Large intestine (tissue), 3 donors: Measurements from ENCODE around the gene EIF4A3. TPM values are rescaled to one million over a fixed set of nuclear protein-coding genes. Genes with fewer than 3 reads are reported as not detected.

ENCODE experiments used
- DNase-seq, 2 donors: peaks; one replicate each; pipeline versions ENCODE4 v3.0.0 to v3.0.0-alpha.2; 2013
- H3K27ac ChIP-seq: one replicate; pipeline ENCODE4 v1.5.1; 2013; ENCODE audit warnings: low read length
- H3K27me3 ChIP-seq: 2 replicates; pipeline ENCODE4 v1.6.1; 2013; ENCODE audit warnings: low read length; ENCODE audit not compliant: control insufficient read depth, insufficient read depth
- H3K36me3 ChIP-seq: 2 replicates; pipeline ENCODE4 v1.6.1; 2013; ENCODE audit warnings: low read length; ENCODE audit not compliant: control insufficient read depth, insufficient read depth
- H3K4me1 ChIP-seq: one replicate; pipeline ENCODE4 v1.6.1; 2013; ENCODE audit warnings: low read length; ENCODE audit not compliant: control insufficient read depth, insufficient read depth
- H3K4me3 ChIP-seq: one replicate; pipeline ENCODE4 v1.5.1; 2013; ENCODE audit warnings: low read length
- H3K9me3 ChIP-seq: one replicate; pipeline ENCODE4 v1.6.1; 2013; ENCODE audit warnings: mild to moderate bottlenecking, low read depth, low read length, moderate library complexity; ENCODE audit not compliant: control insufficient read depth
- WGBS: methylation state at CpG from one replicate; pipeline ENCODE4 v1.1.5; 2013; ENCODE audit warnings: low lambda C conversion rate; ENCODE audit not compliant: insufficient coverage; 5-methylcytosine and 5-hydroxymethylcytosine counted together
- polyA plus RNA-seq: library from polyadenylated mRNA; unstranded; fragments of 120-200 nt; gene quantifications from one replicate; pipeline ENCODE4 v1.2.1, GENCODE V29; 2013

EIF4A3 gene
- polyA plus RNA-seq, 1 donor = 95.0 TPM

- Histone ChIP-seq H3K4me3 (no peak overlapping the region), H3K27me3 (peaks cover 4% of the 10 kb centered on the region), H3K36me3 (no peaks in the 10 kb centered on the region), H3K9me3 (no peaks in the 10 kb centered on the region), H3K27ac (no peak overlapping the region), H3K4me1 (no peaks in the 10 kb centered on the region)
- no CpG with 5 or more reads among the region's 15 CpGs for WGBS
- DNase-seq = no peak
Measured at GRCh38 chr17:80123791-80124190, 23.1 kb downstream of the EIF4A3 start.

- peaks cover 2% of the 10 kb centered on the region for H3K36me3 ChIP-seq
- H3K27me3 ChIP-seq = peaks cover 4% of the 10 kb centered on the region
- no peak overlapping the region for H3K27ac ChIP-seq
- no peak overlapping the region for H3K4me3 ChIP-seq
- WGBS = no CpG with 5 or more reads among the region's 6 CpGs
- H3K9me3 ChIP-seq = no peaks in the 10 kb centered on the region
- DNase-seq = no peak
- H3K4me1 ChIP-seq = no peaks in the 10 kb centered on the region
Measured at GRCh38 chr17:80122926-80123505, 23.9 kb downstream of the EIF4A3 start.

- Histone ChIP-seq H3K27ac (no peak overlapping the region), H3K4me3 (no peak overlapping the region), H3K27me3 (peaks cover 4% of the 10 kb centered on the region), H3K4me1 (no peaks in the 10 kb centered on the region), H3K9me3 (no peaks in the 10 kb centered on the region), H3K36me3 (peaks cover 2% of the 10 kb centered on the region)
- WGBS = no CpG with 5 or more reads among the region's 17 CpGs
- no peak for DNase-seq
Measured at GRCh38 chr17:80122026-80122575, 24.8 kb downstream of the EIF4A3 start.

- Histone ChIP-seq H3K27ac (no peak overlapping the region), H3K4me1 (no peaks in the 10 kb centered on the region), H3K36me3 (peaks cover 2% of the 10 kb centered on the region), H3K9me3 (no peaks in the 10 kb centered on the region), H3K4me3 (no peak overlapping the region), H3K27me3 (no peaks in the 10 kb centered on the region)
- no peak for DNase-seq
- WGBS = no CpG with 5 or more reads among the region's 9 CpGs
Measured at GRCh38 chr17:80119839-80120238, 27.1 kb downstream of the EIF4A3 start.

- DNase-seq = no peak
- H3K9me3 ChIP-seq = no peaks in the 10 kb centered on the region
- H3K27me3 ChIP-seq = no peaks in the 10 kb centered on the region
- no peak overlapping the region for H3K27ac ChIP-seq
- H3K4me1 ChIP-seq = no peaks in the 10 kb centered on the region
- WGBS = no CpG with 5 or more reads among the region's 24 CpGs
- H3K4me3 ChIP-seq = no peak overlapping the region
- H3K36me3 ChIP-seq = peaks cover 2% of the 10 kb centered on the region
Measured at GRCh38 chr17:80119271-80119791, 27.6 kb downstream of the EIF4A3 start.

GRCh38 chr17:80118601-80119270 is 28.2 kb downstream of the EIF4A3 start:
- Histone ChIP-seq H3K27ac (no peak overlapping the region), H3K27me3 (no peaks in the 10 kb centered on the region), H3K4me1 (no peaks in the 10 kb centered on the region), H3K4me3 (no peak overlapping the region), H3K9me3 (no peaks in the 10 kb centered on the region), H3K36me3 (peaks cover 2% of the 10 kb centered on the region)
- no CpG with 5 or more reads among the region's 35 CpGs for WGBS
- no peak for DNase-seq

GRCh38 chr17:80117491-80118401 is 29.2 kb downstream of the EIF4A3 start:
- DNase-seq = no peak
- no CpG with 5 or more reads among the region's 31 CpGs for WGBS
- no peaks in the 10 kb centered on the region for H3K4me1 ChIP-seq

GRCh38 chr17:80116921-80117380 is 30.0 kb downstream of the EIF4A3 start:
- Histone ChIP-seq H3K27ac (no peak overlapping the region), H3K27me3 (no peaks in the 10 kb centered on the region), H3K36me3 (peaks cover 2% of the 10 kb centered on the region), H3K9me3 (no peaks in the 10 kb centered on the region), H3K4me3 (no peak overlapping the region), H3K4me1 (no peaks in the 10 kb centered on the region)
- WGBS = no CpG with 5 or more reads among the region's 13 CpGs
- DNase-seq = no peak

More at GRCh38 chr17:80117491-80118401, 29.2 kb downstream of the EIF4A3 start:
- Histone ChIP-seq H3K27me3 (no peaks in the 10 kb centered on the region), H3K36me3 (peaks cover 2% of the 10 kb centered on the region), H3K9me3 (no peaks in the 10 kb centered on the region), H3K4me3 (no peak overlapping the region), H3K27ac (no peak overlapping the region)

GRCh38 chr17:80116276-80116920 is 30.5 kb downstream of the EIF4A3 start:
- H3K27me3 ChIP-seq = no peaks in the 10 kb centered on the region
- no peak overlapping the region for H3K27ac ChIP-seq
- no peak for DNase-seq
- H3K9me3 ChIP-seq = no peaks in the 10 kb centered on the region
- no peak overlapping the region for H3K4me3 ChIP-seq
- H3K4me1 ChIP-seq = no peaks in the 10 kb centered on the region
- no CpG with 5 or more reads among the region's 16 CpGs for WGBS
- peaks cover 2% of the 10 kb centered on the region for H3K36me3 ChIP-seq
